ENCODE results near the gene KCP.

The KCP gene

DNA sequence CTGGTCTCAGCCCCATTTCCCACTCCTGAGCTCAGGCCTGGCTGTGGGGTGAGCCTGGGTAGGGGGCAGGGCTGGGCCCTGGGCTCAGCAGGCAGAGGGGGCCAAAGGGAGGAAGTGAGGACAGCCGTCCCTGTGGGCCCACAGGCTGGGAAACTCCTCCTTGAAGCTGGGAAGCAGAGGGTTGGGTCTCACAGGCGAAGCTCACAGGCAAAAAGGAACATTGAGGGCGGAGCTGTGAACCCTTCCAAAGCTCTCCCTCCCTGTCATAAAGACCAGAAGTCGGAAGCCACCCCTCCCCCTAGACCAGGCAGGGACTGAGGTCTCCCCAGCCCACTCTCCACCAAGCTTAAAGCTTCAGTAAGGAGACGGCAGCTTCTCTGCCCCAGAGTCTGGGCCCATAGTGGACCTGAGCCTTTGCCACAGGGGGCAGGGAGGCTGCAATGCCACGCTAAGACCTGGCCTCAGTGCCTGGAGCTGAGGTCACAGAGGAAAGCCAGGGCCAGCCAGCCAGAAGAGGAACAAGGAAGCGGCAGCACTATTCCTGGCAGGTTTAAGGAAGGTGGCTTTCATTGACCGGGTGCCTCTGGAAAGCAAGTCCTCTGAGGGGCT lies 1.0 kb upstream of the KCP start:
- no peaks in the 10 kb centered on the region for H3K9me2 ChIP-seq (replicated peaks; ENCODE audit: low read depth, low read length)
- no peak overlapping the region for H3K4me3 ChIP-seq (ENCODE audit: low read length, poor library complexity, severe bottlenecking)
- H2AFZ ChIP-seq (ENCODE audit: low read length), result no peak overlapping the region
- no peaks in the 10 kb centered on the region for H3K27me3 ChIP-seq (ENCODE audit: insufficient read depth, low read length, poor library complexity, severe bottlenecking)
- no peaks in the 10 kb centered on the region for H3K4me1 ChIP-seq (ENCODE audit: insufficient read depth, low read length, poor library complexity, severe bottlenecking)
- no peaks in the 10 kb centered on the region for H3K79me2 ChIP-seq (ENCODE audit: insufficient read depth, low read length)
- H3F3A ChIP-seq (ENCODE audit: low read depth), result no peaks in the 10 kb centered on the region
- TF ChIP-seq, protein P1, sequence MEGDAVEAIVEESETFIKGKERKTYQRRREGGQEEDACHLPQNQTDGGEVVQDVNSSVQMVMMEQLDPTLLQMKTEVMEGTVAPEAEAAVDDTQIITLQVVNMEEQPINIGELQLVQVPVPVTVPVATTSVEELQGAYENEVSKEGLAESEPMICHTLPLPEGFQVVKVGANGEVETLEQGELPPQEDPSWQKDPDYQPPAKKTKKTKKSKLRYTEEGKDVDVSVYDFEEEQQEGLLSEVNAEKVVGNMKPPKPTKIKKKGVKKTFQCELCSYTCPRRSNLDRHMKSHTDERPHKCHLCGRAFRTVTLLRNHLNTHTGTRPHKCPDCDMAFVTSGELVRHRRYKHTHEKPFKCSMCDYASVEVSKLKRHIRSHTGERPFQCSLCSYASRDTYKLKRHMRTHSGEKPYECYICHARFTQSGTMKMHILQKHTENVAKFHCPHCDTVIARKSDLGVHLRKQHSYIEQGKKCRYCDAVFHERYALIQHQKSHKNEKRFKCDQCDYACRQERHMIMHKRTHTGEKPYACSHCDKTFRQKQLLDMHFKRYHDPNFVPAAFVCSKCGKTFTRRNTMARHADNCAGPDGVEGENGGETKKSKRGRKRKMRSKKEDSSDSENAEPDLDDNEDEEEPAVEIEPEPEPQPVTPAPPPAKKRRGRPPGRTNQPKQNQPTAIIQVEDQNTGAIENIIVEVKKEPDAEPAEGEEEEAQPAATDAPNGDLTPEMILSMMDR (conservative IDR thresholded peaks at IDR 0.05; ENCODE audit: low read length), result no peak
- no peak for TF ChIP-seq EZH2phosphoT487 (IDR thresholded peaks at IDR 0.05; ENCODE audit: borderline replicate concordance)
- H3K9me3 ChIP-seq (ENCODE audit: insufficient read depth, low read depth, low read length), result no peaks in the 10 kb centered on the region
- no peak overlapping the region for H3K9ac ChIP-seq (ENCODE audit: low read depth, low read length, poor library complexity, severe bottlenecking)
- no peaks in the 10 kb centered on the region for H3K36me3 ChIP-seq (ENCODE audit: insufficient read depth, low read length)
- H4K20me1 ChIP-seq (ENCODE audit: insufficient read depth, low read length, poor library complexity, severe bottlenecking), result no peaks in the 10 kb centered on the region
- no peak overlapping the region for H3K4me2 ChIP-seq (ENCODE audit: low read depth, low read length, poor library complexity, severe bottlenecking)

DNA sequence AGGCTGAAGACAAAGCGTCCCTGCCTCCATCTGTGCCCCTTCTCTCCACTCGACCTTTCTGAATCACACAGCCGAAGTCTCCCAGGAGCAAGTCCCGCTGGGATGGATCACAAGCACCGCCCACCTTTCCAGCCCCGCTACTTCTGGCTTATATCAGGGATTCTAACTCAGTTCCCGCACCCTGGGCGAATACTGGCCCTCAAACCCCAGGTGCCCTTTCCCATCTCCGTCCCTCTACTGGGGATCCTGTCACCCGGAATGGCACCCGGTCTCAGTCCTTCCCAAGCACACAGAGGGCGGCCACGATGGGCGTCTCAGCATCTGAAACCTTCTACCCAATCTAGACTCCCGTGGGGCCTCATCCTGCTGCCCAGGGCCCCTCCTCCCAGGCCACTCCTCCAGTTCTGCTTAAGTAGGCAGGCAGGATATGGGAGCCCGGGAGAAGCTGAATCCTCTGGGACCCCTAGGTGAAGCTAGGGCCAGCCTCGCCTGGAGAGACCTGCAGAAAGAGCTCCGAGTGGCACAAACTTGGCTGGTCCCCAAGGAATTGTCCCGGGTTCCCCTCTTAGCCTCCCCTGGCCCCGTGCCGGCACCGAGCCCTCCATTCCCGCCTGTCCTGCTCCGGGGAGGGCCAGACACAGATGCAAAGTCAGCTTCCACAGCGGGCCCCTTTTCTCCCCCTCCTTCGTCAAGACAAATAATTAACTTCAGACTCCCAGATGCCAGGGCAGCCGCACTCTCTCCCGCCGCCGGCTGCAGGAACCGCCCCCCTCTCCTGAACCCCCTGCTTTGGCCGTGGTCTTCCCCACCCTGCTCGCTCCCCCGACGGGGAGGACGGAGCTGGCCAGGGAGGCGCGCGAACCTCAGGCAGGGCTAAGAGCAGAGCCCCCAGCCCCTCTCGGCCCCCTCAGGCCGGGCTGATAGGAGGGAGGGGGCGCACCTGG lies 612 bp downstream of the KCP start:
- Histone ChIP-seq H3F3A (ENCODE audit: low read depth) (no peaks in the 10 kb centered on the region), H2AFZ (ENCODE audit: low read length) (no peak overlapping the region), H3K36me3 (ENCODE audit: insufficient read depth, low read length) (no peaks in the 10 kb centered on the region), H3K79me2 (ENCODE audit: insufficient read depth, low read length) (no peaks in the 10 kb centered on the region), H3K4me3 (ENCODE audit: low read length, poor library complexity, severe bottlenecking) (no peak overlapping the region), H4K20me1 (ENCODE audit: insufficient read depth, low read length, poor library complexity, severe bottlenecking) (no peaks in the 10 kb centered on the region), H3K9me3 (ENCODE audit: insufficient read depth, low read depth, low read length) (no peaks in the 10 kb centered on the region), H3K27me3 (ENCODE audit: insufficient read depth, low read length, poor library complexity, severe bottlenecking) (no peaks in the 10 kb centered on the region), H3K4me1 (ENCODE audit: insufficient read depth, low read length, poor library complexity, severe bottlenecking) (no peaks in the 10 kb centered on the region), H3K9ac (ENCODE audit: low read depth, low read length, poor library complexity, severe bottlenecking) (no peak overlapping the region), H3K4me2 (ENCODE audit: low read depth, low read length, poor library complexity, severe bottlenecking) (no peak overlapping the region), H3K9me2 (replicated peaks; ENCODE audit: low read depth, low read length) (no peaks in the 10 kb centered on the region)
- TF ChIP-seq EZH2phosphoT487 (IDR thresholded peaks at IDR 0.05; ENCODE audit: borderline replicate concordance), result no peak
- TF ChIP-seq, protein P1 (conservative IDR thresholded peaks at IDR 0.05; ENCODE audit: low read length), result no peak

DNA sequence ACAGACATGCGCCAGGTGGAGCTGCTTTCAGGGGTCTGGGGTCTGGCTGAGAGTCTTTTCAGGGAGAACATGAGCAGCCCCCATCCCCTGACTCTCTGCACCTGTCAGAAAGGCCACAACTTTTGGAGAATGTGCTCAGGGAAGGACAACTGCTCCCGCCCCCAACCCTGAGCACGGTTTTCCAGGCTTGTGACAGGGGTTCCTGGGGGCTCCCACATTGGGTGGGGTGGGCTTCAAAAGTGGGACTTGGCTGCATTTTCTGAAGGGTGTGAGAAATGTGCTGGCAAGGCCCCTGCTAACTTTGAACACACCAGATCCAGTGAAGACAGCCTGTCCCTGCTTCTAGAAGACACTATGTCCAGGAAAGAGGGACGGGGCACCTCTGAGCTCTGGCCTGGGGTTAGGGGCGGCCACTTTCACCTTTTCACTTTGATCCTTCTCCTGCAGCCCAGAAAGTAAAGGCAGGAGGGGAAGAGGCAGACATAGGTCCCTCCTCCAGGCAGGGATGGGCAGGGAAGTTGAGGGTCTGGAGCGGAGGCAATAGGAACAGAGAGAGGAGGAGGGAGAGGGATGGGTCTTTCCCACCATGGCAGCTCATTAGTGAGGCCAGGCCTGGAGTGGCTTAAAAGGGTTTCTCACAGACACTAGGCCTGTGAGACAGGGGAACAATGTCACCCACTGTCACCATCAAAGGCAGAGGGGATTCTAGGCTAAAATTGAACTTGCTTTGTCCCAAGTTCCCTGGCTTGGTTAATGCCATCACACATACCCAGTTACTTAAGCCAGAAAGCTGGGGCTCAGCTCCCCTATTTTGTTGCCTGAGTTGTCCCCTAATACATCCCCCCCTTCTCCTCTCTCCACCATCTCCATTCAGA lies 1.5 kb downstream of the KCP start:
- H2AFZ ChIP-seq (ENCODE audit: low read length), result no peak overlapping the region

More for the DNA sequence above, 1.5 kb downstream of the KCP start:
- Histone ChIP-seq H3F3A (ENCODE audit: low read depth) (no peaks in the 10 kb centered on the region), H3K4me1 (ENCODE audit: insufficient read depth, low read length, poor library complexity, severe bottlenecking) (peaks cover 4% of the 10 kb centered on the region), H3K4me2 (ENCODE audit: low read depth, low read length, poor library complexity, severe bottlenecking) (no peak overlapping the region), H3K36me3 (ENCODE audit: insufficient read depth, low read length) (no peaks in the 10 kb centered on the region), H3K27me3 (ENCODE audit: insufficient read depth, low read length, poor library complexity, severe bottlenecking) (no peaks in the 10 kb centered on the region), H3K4me3 (ENCODE audit: low read length, poor library complexity, severe bottlenecking) (no peak overlapping the region), H3K79me2 (ENCODE audit: insufficient read depth, low read length) (no peaks in the 10 kb centered on the region), H4K20me1 (ENCODE audit: insufficient read depth, low read length, poor library complexity, severe bottlenecking) (no peaks in the 10 kb centered on the region), H3K9me2 (replicated peaks; ENCODE audit: low read depth, low read length) (no peaks in the 10 kb centered on the region), H3K9me3 (ENCODE audit: insufficient read depth, low read depth, low read length) (no peaks in the 10 kb centered on the region), H3K9ac (ENCODE audit: low read depth, low read length, poor library complexity, severe bottlenecking) (no peak overlapping the region)
- TF ChIP-seq, protein P1 (conservative IDR thresholded peaks at IDR 0.05; ENCODE audit: low read length), result no peak
- no peak for TF ChIP-seq EZH2phosphoT487 (IDR thresholded peaks at IDR 0.05; ENCODE audit: borderline replicate concordance)
